Mammary epithelial cell (primary cell): ENCODE data around the gene RHOT1.

ENCODE experiments used
- CTCF ChIP-seq, 2 donors: IDR thresholded peaks in 1 of 2; conservative IDR thresholded peaks in 1 of 2; 2 replicates each; pipeline ENCODE4 v1.5.1; 2011 to 2012; ENCODE audit warnings: inconsistent platforms in 2 of 2, low read length in 2 of 2, mild to moderate bottlenecking in 2 of 2, control low read depth in 1 of 2, low read depth in 1 of 2; ENCODE audit not compliant: insufficient read depth in 1 of 2; ENCODE audit errors: extremely low read depth in 1 of 2
- EZH2 ChIP-seq: IDR thresholded peaks from 2 replicates; pipeline ENCODE4 v1.6.1; 2012; ENCODE audit warnings: low read length, inconsistent platforms, borderline replicate concordance

GRCh38 chr17:32274101-32274500, 131.8 kb downstream of the RHOT1 start:
- TF ChIP-seq CTCF (conservative IDR thresholded peaks at IDR 0.05 in 1 of 2, IDR thresholded peaks at IDR 0.05 in 1 of 2; ENCODE audit: extremely low read depth in 1 of 2, insufficient read depth in 1 of 2, low read depth in 1 of 2, low read length in 2 of 2), result no peak
- TF ChIP-seq EZH2, result no peak
